NCI-H1436 treated with DMSO at 0.1 percent for 48 hours (cell line): ENCODE measurements around the gene SPTBN2.
"Not testable (repeated sequence)": the region's sequence is repeated elsewhere in the genome, so short reads cannot be mapped to it uniquely, and the experiment has no call there.

Experiments used
- DNase-seq: peaks from one replicate; lab custom pipeline; 2025; lab: John Stamatoyannopoulos, UW

Gene SPTBN2

GRCh38 chr11:66724167-66724566 lies 4.8 kb downstream of the SPTBN2 start:
- not testable (repeated sequence) for DNase-seq

- DNase-seq: no peak
These were observed 5.3 kb downstream of the SPTBN2 start for GRCh38 chr11:66723693-66724092.

- DNase-seq: no peak
These were observed 6.0 kb downstream of the SPTBN2 start for GRCh38 chr11:66722745-66723651.

GRCh38 chr11:66721939-66722338 lies 7.1 kb downstream of the SPTBN2 start:
- DNase-seq: no peak

- no peak for DNase-seq
These were observed 8.0 kb downstream of the SPTBN2 start for GRCh38 chr11:66720899-66721470.

GRCh38 chr11:66720223-66720898 lies 8.7 kb downstream of the SPTBN2 start:
- peak; percentile 46 for DNase-seq

- no peak for DNase-seq
These were observed 9.7 kb downstream of the SPTBN2 start for GRCh38 chr11:66719111-66719872.

- no peak for DNase-seq
These were observed 10.6 kb downstream of the SPTBN2 start for GRCh38 chr11:66718320-66718971.

GRCh38 chr11:66717925-66718319 lies 11.1 kb downstream of the SPTBN2 start:
- DNase-seq: no peak

- DNase-seq: no peak
These were observed 12.0 kb downstream of the SPTBN2 start for GRCh38 chr11:66716996-66717395.

- no peak for DNase-seq
These were observed 13.5 kb downstream of the SPTBN2 start for GRCh38 chr11:66715346-66716085.

GRCh38 chr11:66713746-66714480 lies 15.1 kb downstream of the SPTBN2 start:
- no peak for DNase-seq

- DNase-seq: no peak
These were observed 18.6 kb downstream of the SPTBN2 start for GRCh38 chr11:66710384-66710930.

GRCh38 chr11:66708701-66709100 lies 20.3 kb downstream of the SPTBN2 start:
- no peak for DNase-seq

- DNase-seq: no peak
These were observed 20.9 kb downstream of the SPTBN2 start for GRCh38 chr11:66708094-66708493.

- DNase-seq: no peak
These were observed 21.5 kb downstream of the SPTBN2 start for GRCh38 chr11:66707486-66707885.

GRCh38 chr11:66706989-66707388 lies 22.0 kb downstream of the SPTBN2 start:
- DNase-seq: no peak

- DNase-seq: no peak
These were observed 23.3 kb downstream of the SPTBN2 start for GRCh38 chr11:66705587-66706335.
